Thyroid gland (tissue), 4 donors: Measurements from ENCODE around the gene PHF21A. TPM values are rescaled to one million over a fixed set of nuclear protein-coding genes. Genes with fewer than 3 reads are reported as not detected.

ENCODE experiments used
- DNase-seq, 2 donors: peaks; one replicate each; pipeline ENCODE4 v3.0.0-alpha.2; 2019
- H3K27ac ChIP-seq, 3 donors: fragments of 200-600 bp; sonication (generic); 1 replicate in 2 of 3; 2 replicates in 1 of 3; pipeline ENCODE4 v1.5.1; 2016 to 2019; ENCODE audit warnings: mild to moderate bottlenecking in 1 of 3, moderate library complexity in 1 of 3
- H3K27me3 ChIP-seq: fragments of 200-600 bp; sonication (generic); one replicate; pipeline ENCODE4 v1.5.1; 2019
- H3K36me3 ChIP-seq, 2 donors: fragments of 200-600 bp; sonication (generic); one replicate each; pipeline ENCODE4 v1.5.1; 2016 to 2019
- H3K4me1 ChIP-seq, 2 donors: fragments of 200-600 bp; sonication (generic); one replicate each; pipeline ENCODE4 v1.5.1; 2017 to 2019
- H3K4me3 ChIP-seq, 3 donors: fragments of 200-600 bp; sonication (generic); replicated peaks in 1 of 3; 1 replicate in 2 of 3; 2 replicates in 1 of 3; pipeline ENCODE4 v1.5.1; 2016; ENCODE audit warnings: mild to moderate bottlenecking in 1 of 3
- H3K9me3 ChIP-seq: fragments of 200-600 bp; sonication (generic); one replicate; pipeline ENCODE4 v1.5.1; 2017
- CTCF ChIP-seq, 6 experiments: fragments of 200-600 bp in 3 of 6; fragments of 450-650 bp in 3 of 6; sonication (generic) in 3 of 6; IDR thresholded peaks; one replicate each; pipeline ENCODE4 v1.5.1; 2016 to 2019; ENCODE audit warnings: antibody characterized with exemption in 6 of 6, mild to moderate bottlenecking in 2 of 6, inconsistent platforms in 1 of 6, moderate library complexity in 1 of 6
- POLR2A ChIP-seq, 2 donors: fragments of 450-650 bp; IDR thresholded peaks; one replicate each; pipeline ENCODE4 v1.6.1; 2017; ENCODE audit warnings: antibody characterized with exemption in 2 of 2, mild to moderate bottlenecking in 2 of 2, moderate library complexity in 1 of 2
- WGBS, 2 donors: methylation state at CpG; one replicate each; pipeline ENCODE4 v1.1.5; 2017; 5-methylcytosine and 5-hydroxymethylcytosine counted together
- intact Hi-C: fragments of 100-400 bp; cut with DNase I; formaldehyde crosslinking; loops from one replicate; pipeline ENCODE4 v1.15.1; 2023
- total RNA-seq, 4 donors: library from RNA; depleted of rRNA; stranded (reverse); fragments of >200 nt; gene quantifications; one replicate each; pipeline ENCODE4 v1.2.3, GENCODE V29; 2016

Gene PHF21A
- total RNA-seq, 4 donors from 2014 or later: 26.2 to 95.7 (median 64.0) TPM

- Histone ChIP-seq H3K4me3 (no peak overlapping the region), H3K9me3 (no peaks in the 10 kb centered on the region), H3K27me3 (no peaks in the 10 kb centered on the region), H3K4me1 (peaks cover 20 to 36% of the 10 kb centered on the region in 2 donors), H3K27ac (no peak overlapping the region), H3K36me3 (no peaks in the 10 kb centered on the region)
- DNase-seq: no peak
- intact Hi-C loops: no loop called here
- TF ChIP-seq POLR2A (IDR thresholded peaks at IDR 0.05): no peak
- no peak for TF ChIP-seq CTCF (IDR thresholded peaks at IDR 0.05)
These were observed 73.7 kb downstream of the PHF21A start for GRCh38 chr11:46047520-46047919.

GRCh38 chr11:46045811-46046210 is 75.4 kb downstream of the PHF21A start:
- intact Hi-C loops: no loop called here
- TF ChIP-seq POLR2A (IDR thresholded peaks at IDR 0.05) (no peak), CTCF (IDR thresholded peaks at IDR 0.05) (no peak)

GRCh38 chr11:46044601-46045000 is 76.7 kb downstream of the PHF21A start:
- DNase-seq: no peak
- Histone ChIP-seq H3K27ac (no peak overlapping the region), H3K4me3 (no peak overlapping the region), H3K36me3 (no peaks in the 10 kb centered on the region), H3K27me3 (no peaks in the 10 kb centered on the region), H3K4me1 (peaks cover 9 to 22% of the 10 kb centered on the region in 2 donors), H3K9me3 (no peaks in the 10 kb centered on the region)
- intact Hi-C loops: no loop called here
- 95 to 98% methylated on average over 2 of the region's 2 CpGs for WGBS, 2 donors
- TF ChIP-seq POLR2A (IDR thresholded peaks at IDR 0.05): no peak
- TF ChIP-seq CTCF (IDR thresholded peaks at IDR 0.05): no peak

More at GRCh38 chr11:46045811-46046210, 75.4 kb downstream of the PHF21A start:
- Histone ChIP-seq H3K27ac (no peak overlapping the region), H3K4me3 (no peak overlapping the region), H3K9me3 (no peaks in the 10 kb centered on the region), H3K27me3 (no peaks in the 10 kb centered on the region), H3K36me3 (no peaks in the 10 kb centered on the region), H3K4me1 (peaks cover 13 to 22% of the 10 kb centered on the region in 2 donors)
- no peak for DNase-seq
- 90 to 92% methylated on average over 1 of the region's 1 CpG for WGBS, 2 donors

GRCh38 chr11:46039990-46040389 is 81.3 kb downstream of the PHF21A start:
- Histone ChIP-seq H3K4me3 (no peak overlapping the region), H3K9me3 (no peaks in the 10 kb centered on the region), H3K36me3 (no peaks in the 10 kb centered on the region), H3K27me3 (no peaks in the 10 kb centered on the region), H3K4me1 (peaks cover 9 to 19% of the 10 kb centered on the region in 2 donors), H3K27ac (peak overlapping the region in 1 of 3 donors; percentile 10)
- intact Hi-C loops: no loop called here
- no peak for DNase-seq
- TF ChIP-seq CTCF (IDR thresholded peaks at IDR 0.05) (no peak), POLR2A (IDR thresholded peaks at IDR 0.05) (no peak)

- 91 to 95% methylated on average over 3 of the region's 3 CpGs for WGBS, 2 donors
- no peak overlapping the region for H3K27ac ChIP-seq
- no peak overlapping the region for H3K4me3 ChIP-seq
- TF ChIP-seq CTCF (IDR thresholded peaks at IDR 0.05) (no peak), POLR2A (IDR thresholded peaks at IDR 0.05) (no peak)
- H3K4me1 ChIP-seq: peaks cover 9 to 19% of the 10 kb centered on the region in 2 donors
- intact Hi-C loops: no loop called here
- no peak for DNase-seq
- no peaks in the 10 kb centered on the region for H3K27me3 ChIP-seq
- no peaks in the 10 kb centered on the region for H3K9me3 ChIP-seq
- H3K36me3 ChIP-seq: no peaks in the 10 kb centered on the region
These were observed 82.7 kb downstream of the PHF21A start for GRCh38 chr11:46038529-46038928.
